Activated T-helper 1 cell treated with Interleukin-2 at 50 U/mL for 16 hours (primary cell): ENCODE data around the gene DGKD.

Source experiments
- DNase-seq: peaks from one replicate; pipeline ENCODE4 v3.0.0-alpha.2; 2020; ENCODE audit warnings: low read depth

The DGKD gene

DNA sequence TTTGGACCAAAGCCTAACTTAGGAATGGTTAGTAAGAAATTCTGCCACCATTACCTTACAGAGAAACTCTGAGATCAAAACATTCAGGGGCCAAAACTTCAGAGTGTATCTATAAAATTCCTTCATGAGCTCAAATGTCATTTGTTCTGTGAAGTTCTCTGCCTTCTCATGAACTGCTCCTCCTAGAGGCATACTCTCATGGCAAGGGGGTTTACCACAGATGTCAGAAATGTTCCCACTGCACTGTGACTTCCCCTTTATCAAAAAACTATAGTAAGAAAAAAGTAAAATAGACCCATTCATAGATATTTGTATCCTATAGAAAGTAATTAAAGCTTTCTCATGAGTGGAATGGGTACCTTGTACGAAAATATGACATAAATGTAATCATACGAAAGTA, 143.8 kb downstream of the DGKD start:
- no peak for DNase-seq

DNA sequence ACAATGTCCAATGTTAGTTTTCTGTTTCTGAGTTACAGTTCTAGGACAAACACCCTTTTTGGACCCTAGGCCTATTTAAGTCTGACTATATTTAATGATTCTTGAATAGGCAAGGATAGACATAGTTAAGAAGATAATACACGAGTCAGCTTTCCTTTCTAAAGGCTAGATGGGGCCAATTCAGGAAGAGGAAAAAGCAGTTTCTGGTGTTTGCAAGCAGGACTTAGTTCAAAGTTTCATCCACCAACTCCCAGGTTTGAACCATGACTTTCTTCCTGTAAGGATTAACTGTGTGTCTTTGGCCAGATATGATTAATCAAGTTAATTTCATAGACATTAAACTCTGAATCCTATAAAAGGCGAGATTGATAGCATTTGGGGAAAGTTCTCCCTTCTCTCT, 145.6 kb downstream of the DGKD start:
- DNase-seq = no peak

DNA sequence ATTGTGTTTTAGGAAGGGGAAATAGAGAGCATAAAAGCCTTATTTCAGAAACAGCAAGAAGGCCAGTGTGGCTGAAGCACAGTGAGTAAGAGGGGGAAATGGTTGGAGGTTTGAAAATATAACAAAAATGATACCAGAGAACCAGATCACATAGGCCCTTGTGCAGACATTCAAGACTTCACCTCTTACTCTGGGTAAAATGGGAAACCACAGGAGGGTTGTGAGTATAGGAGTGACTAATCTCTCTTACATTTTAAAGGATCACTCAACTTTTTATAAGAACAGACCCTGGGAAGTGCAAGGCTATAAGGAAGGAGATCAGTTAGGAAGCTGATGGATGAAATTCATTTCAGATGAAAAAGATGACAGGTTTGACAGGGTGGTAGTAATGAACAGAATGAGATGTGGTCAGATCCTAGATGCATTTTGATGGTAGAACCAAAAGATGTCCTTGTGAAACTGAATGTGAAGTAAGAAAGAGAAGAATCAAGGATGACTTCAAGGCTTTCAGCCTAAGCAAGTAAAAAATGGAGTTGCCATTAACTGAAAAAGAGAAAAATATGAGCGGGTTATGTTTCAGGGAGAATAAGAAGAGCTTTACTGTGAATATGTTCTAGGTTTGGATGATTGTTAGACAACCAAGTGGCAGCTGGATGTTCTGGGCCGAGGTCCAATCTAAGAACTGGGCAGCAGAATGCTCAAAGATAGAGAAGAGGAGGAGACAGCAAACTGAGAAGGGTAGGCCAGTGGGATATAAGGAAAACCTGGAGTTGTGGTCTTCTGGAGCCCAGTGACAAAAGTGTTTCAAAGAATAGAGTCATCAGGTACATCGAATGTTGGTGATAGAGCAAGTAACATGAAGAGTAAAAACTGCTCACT, 147.1 kb downstream of the DGKD start:
- no peak for DNase-seq

DNA sequence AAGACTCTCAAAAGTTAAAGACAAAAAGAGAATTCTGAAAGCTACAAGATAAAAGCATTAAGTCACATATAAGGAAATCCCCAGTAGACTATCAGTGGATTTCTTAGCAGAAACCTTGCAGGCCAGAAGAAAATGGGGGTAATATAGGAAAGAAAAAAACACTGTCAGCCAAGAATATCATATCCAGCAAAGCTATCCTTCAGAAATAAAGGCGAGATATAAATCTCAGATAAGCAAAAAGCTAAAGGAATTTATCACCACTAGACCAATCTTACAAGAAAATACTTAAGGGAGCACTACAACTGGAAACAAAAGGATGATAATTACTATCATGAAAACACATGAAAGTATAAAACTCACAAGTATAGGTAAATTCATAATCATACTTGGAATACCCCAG, 149.2 kb downstream of the DGKD start:
- DNase-seq = no peak

DNA sequence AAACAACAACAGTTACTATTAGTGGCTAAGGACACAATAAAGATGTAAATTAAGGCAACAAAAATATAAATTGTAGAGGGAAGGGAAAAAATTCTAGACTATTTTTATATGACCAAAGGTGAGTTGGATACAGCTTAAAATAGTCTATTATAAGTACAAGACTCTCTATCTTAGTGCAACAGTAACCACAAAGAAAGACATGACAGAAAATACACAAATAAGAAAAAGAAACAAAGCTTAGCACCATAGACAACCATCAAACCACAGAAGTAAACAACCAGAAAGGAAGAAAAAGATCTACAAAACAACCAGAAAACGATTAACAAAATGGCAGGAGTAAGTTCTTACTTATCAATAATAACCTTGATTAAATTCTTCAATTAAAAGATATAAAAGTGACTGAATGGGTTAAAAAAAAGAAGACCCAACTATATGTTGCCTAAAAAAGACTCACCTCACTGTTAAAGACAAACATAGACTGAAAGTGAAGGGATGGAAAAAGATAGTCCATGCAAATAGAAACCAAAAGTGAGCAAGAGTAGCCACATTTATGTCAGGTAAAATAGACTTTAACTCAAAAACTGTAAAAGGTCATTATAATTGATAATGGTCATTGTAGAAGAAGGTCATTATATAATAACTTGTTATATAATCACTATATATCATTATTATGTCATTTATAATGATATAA, 149.8 kb downstream of the DGKD start:
- no peak for DNase-seq

DNA sequence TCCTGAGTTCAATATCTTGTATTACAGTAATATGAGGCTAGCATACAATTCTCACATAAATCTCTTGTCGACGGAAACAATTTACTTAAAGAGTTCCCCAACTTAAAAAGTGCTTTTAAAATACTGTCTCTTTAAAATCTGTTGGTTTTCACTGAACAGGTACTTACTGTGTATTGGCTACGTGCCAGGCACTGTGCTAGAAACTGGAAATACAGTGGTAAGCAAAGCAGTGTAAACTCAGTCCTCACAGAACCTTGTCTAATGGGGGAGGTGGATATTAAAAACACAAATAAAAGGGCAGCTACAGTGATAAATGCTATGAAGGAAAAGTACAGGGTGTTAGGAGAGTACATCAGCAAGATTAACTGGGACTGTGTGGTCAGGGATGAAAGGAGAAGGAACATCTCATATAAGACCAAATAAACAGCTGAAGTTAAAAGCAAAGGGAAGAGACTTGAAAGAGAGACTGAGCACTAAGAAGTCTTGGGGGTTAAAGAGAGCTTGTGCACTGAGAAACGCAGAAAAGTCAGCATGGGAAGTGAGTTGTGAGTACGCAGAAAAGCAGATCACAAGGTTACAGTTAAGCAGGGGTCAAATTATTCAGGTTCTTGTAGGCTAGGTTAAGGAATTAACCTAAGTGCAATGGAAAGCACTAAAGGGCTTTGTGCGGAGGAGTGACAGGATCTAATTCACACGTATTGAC, 159.8 kb downstream of the DGKD start:
- no peak for DNase-seq

DNA sequence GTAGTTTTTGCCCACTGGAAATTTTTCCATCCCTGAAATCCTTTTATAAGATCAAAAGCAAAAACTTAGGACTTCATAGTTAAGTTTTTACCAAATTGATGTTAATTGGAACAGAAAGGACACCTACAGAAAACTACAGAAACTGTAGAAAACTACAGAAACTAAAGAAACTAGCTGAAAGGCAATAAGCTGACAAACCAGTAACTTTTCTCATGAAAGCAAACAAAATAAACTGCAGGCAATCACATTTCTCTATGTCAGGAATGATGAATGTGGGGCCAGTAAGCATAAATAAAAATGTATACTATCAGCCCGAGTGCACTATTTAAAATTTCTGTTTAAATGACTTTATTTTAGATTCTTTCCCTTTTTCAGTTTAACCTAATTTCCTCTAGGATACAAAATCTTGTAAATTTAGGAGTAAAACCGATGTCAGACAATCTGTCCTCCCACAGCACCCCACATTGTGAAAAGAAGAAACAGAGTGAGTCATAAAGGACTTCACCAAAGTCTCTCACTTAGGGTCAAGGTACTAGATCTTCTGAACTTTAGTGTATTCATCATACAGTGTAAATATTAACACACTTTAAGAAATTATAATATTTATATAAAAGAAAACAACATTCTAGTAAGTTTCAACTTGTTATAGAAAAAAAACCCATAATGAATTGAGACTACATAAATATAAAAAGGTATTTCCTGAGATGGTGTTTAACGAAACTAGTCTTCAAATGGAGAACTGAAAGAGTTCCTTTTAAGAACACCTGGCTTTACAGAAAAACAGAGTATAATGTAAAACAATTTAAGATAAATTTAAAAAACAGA, 165.7 kb downstream of the DGKD start:
- no peak for DNase-seq
